Neural cell (in vitro differentiated cells): ENCODE results near the gene CETP. TPM values are rescaled to one million over a fixed set of nuclear protein-coding genes. Genes with fewer than 3 reads are reported as not detected.
"Not testable (repeated sequence)": the region's sequence is repeated elsewhere in the genome, so short reads cannot be mapped to it uniquely, and the experiment has no call there.

Experiments
- H2AFZ ChIP-seq: fragments of 200-600, 300-800 bp; sonication (generic), shearing (Covaris generic); 2 replicates; pipeline ENCODE4 v1.6.0; 2014; ENCODE audit warnings: low read depth, mild to moderate bottlenecking, antibody characterized with exemption, low read length, moderate library complexity
- H3F3A ChIP-seq: fragments of 200-600 bp; shearing (Covaris generic); 2 replicates; pipeline ENCODE4 v1.6.1; 2016; ENCODE audit warnings: mild to moderate bottlenecking, moderate library complexity, mixed read lengths, antibody characterized with exemption, low read length; ENCODE audit not compliant: insufficient read depth, poor library complexity, severe bottlenecking
- H3K27ac ChIP-seq: fragments of 200-600, 300-800 bp; sonication (generic), shearing (Covaris generic); 2 replicates; pipeline ENCODE4 v1.5.1; 2014; ENCODE audit warnings: mild to moderate bottlenecking, low read length, moderate library complexity
- H3K27me3 ChIP-seq: fragments of 300-800, 200-600 bp; sonication (generic), shearing (Covaris generic); 2 replicates; pipeline ENCODE4 v1.6.0; 2014; ENCODE audit warnings: mild to moderate bottlenecking, low read depth, low read length, moderate library complexity; ENCODE audit not compliant: insufficient read depth
- H3K36me3 ChIP-seq: fragments of 300-800, 200-600 bp; sonication (generic), shearing (Covaris generic); 2 replicates; pipeline ENCODE4 v1.5.1; 2014; ENCODE audit warnings: mild to moderate bottlenecking, antibody characterized with exemption, low read length, moderate library complexity; ENCODE audit not compliant: insufficient read depth
- H3K4me2 ChIP-seq: fragments of 300-800, 200-600 bp; sonication (generic), shearing (Covaris generic); 2 replicates; pipeline ENCODE4 v1.6.0; 2014; ENCODE audit warnings: mild to moderate bottlenecking, low read length
- H3K4me3 ChIP-seq: fragments of 300-800, 200-600 bp; sonication (generic), shearing (Covaris generic); 2 replicates; pipeline ENCODE4 v1.5.1; 2014; ENCODE audit warnings: mild to moderate bottlenecking, low read length, moderate library complexity
- H3K79me2 ChIP-seq: fragments of 200-600 bp; shearing (Covaris generic); replicated peaks from 2 replicates; pipeline ENCODE4 v1.6.0; 2014; ENCODE audit warnings: mild to moderate bottlenecking, low read length, moderate library complexity; ENCODE audit not compliant: insufficient read depth
- H3K9ac ChIP-seq: fragments of 300-800, 200-600 bp; sonication (generic), shearing (Covaris generic); 2 replicates; pipeline ENCODE4 v1.6.1; 2016; ENCODE audit warnings: mild to moderate bottlenecking, low read length, mixed read lengths
- H3K9me2 ChIP-seq: fragments of 200-600 bp; shearing (Covaris generic); 2 replicates; pipeline ENCODE4 v1.6.1; 2016; ENCODE audit warnings: mild to moderate bottlenecking, low read length, mixed read lengths; ENCODE audit not compliant: insufficient read depth
- H3K9me3 ChIP-seq: fragments of 200-600, 300-800 bp; sonication (generic), shearing (Covaris generic); 2 replicates; pipeline ENCODE4 v1.6.1; 2016; ENCODE audit warnings: mild to moderate bottlenecking, mixed run types, low read length, moderate library complexity, mixed read lengths
- H4K20me1 ChIP-seq: fragments of 200-600 bp; shearing (Covaris generic); 2 replicates; pipeline ENCODE4 v1.6.1; 2016; ENCODE audit warnings: mild to moderate bottlenecking, mixed run types; ENCODE audit not compliant: insufficient read depth
- CTCF ChIP-seq: fragments of 450-650 bp; IDR thresholded peaks from 2 replicates; pipeline ENCODE4 v1.5.1; 2014; ENCODE audit warnings: antibody characterized with exemption, mild to moderate bottlenecking, moderate library complexity; ENCODE audit not compliant: poor library complexity, severe bottlenecking
- EP300 ChIP-seq: fragments of 450-650 bp; conservative IDR thresholded peaks from 2 replicates; pipeline ENCODE4 v1.6.1; 2014; ENCODE audit warnings: antibody characterized with exemption, mild to moderate bottlenecking, moderate library complexity; ENCODE audit not compliant: poor library complexity, severe bottlenecking
- EZH2 ChIP-seq: fragments of 200-600, 300-800 bp; shearing (Covaris generic), sonication (generic); IDR thresholded peaks from 2 replicates; pipeline ENCODE4 v1.6.1; 2014; ENCODE audit warnings: antibody characterized with exemption, low read length, borderline replicate concordance, mild to moderate bottlenecking; ENCODE audit not compliant: insufficient read depth, poor library complexity, severe bottlenecking
- MXI1 ChIP-seq: fragments of 450-650 bp; conservative IDR thresholded peaks from 2 replicates; pipeline ENCODE4 v1.6.1; 2014; ENCODE audit warnings: antibody characterized with exemption, mild to moderate bottlenecking; ENCODE audit not compliant: poor library complexity, severe bottlenecking
- POLR2AphosphoS5 ChIP-seq: IDR thresholded peaks from 2 replicates; pipeline ENCODE4 v1.6.1; 2012
- RAD21 ChIP-seq: fragments of 450-650 bp; conservative IDR thresholded peaks from 2 replicates; pipeline ENCODE4 v1.6.1; 2014; ENCODE audit warnings: antibody characterized with exemption, mild to moderate bottlenecking, moderate library complexity
- REST ChIP-seq: IDR thresholded peaks from 2 replicates; pipeline ENCODE4 v1.6.1; 2012; ENCODE audit warnings: borderline replicate concordance
- SMC3 ChIP-seq: fragments of 450-650 bp; conservative IDR thresholded peaks from 2 replicates; pipeline ENCODE4 v1.6.1; 2014; ENCODE audit warnings: antibody characterized with exemption, mild to moderate bottlenecking, moderate library complexity; ENCODE audit not compliant: poor library complexity
- TAF1 ChIP-seq: IDR thresholded peaks from 2 replicates; pipeline ENCODE4 v1.6.1; 2012; ENCODE audit warnings: low read depth
- polyA plus RNA-seq: library from polyadenylated mRNA; depleted of rRNA; stranded (reverse); fragments of >200 nt; gene quantifications from 2 replicates; pipeline ENCODE4 v1.2.3, GENCODE V29; 2014

Gene CETP
- polyA plus RNA-seq, 1 donor from 2014 or later: not detected

- H3K79me2 ChIP-seq: no peaks in the 10 kb centered on the region
- H3F3A ChIP-seq: no peaks in the 10 kb centered on the region
- no peaks in the 10 kb centered on the region for H3K9me3 ChIP-seq
- peak overlapping the region; percentile 70 for H3K4me3 ChIP-seq
- no peaks in the 10 kb centered on the region for H3K36me3 ChIP-seq
- H3K27ac ChIP-seq: no peak overlapping the region
- no peak for TF ChIP-seq EZH2
- no peak for TF ChIP-seq RAD21
- TF ChIP-seq CTCF: no peak
- TF ChIP-seq POLR2AphosphoS5: no peak
- TF ChIP-seq MXI1: no peak
- no peak for TF ChIP-seq REST
- TF ChIP-seq TAF1: no peak
- no peak for TF ChIP-seq SMC3
- TF ChIP-seq EP300: no peak
- no peaks in the 10 kb centered on the region for H3K9me2 ChIP-seq
- no peak overlapping the region for H2AFZ ChIP-seq
- H3K27me3 ChIP-seq: peaks cover 34% of the 10 kb centered on the region
- H3K9ac ChIP-seq: no peak overlapping the region
- no peaks in the 10 kb centered on the region for H4K20me1 ChIP-seq
- H3K4me2 ChIP-seq: peak overlapping the region; percentile 42
These were observed 28.2 kb downstream of the CETP start for GRCh38 chr16:56989988-56990387.

GRCh38 chr16:56990407-56991286 is 28.9 kb downstream of the CETP start:
- Histone ChIP-seq H3K9ac (no peak overlapping the region), H3K4me2 (no peak overlapping the region), H3K27ac (no peak overlapping the region), H2AFZ (no peak overlapping the region), H3K36me3 (no peaks in the 10 kb centered on the region), H3K9me3 (no peaks in the 10 kb centered on the region), H3F3A (no peaks in the 10 kb centered on the region), H3K9me2 (no peaks in the 10 kb centered on the region), H4K20me1 (no peaks in the 10 kb centered on the region), H3K79me2 (no peaks in the 10 kb centered on the region), H3K4me3 (no peak overlapping the region), H3K27me3 (peaks cover 34% of the 10 kb centered on the region)
- no peak for TF ChIP-seq POLR2AphosphoS5
- TF ChIP-seq EZH2: no peak
- no peak for TF ChIP-seq RAD21
- no peak for TF ChIP-seq REST
- no peak for TF ChIP-seq CTCF
- no peak for TF ChIP-seq SMC3
- TF ChIP-seq MXI1: no peak
- TF ChIP-seq EP300: no peak
- no peak for TF ChIP-seq TAF1

GRCh38 chr16:56992431-56992830 is 30.7 kb downstream of the CETP start:
- not testable (repeated sequence) for H3K9me2 ChIP-seq, H3K9me3 ChIP-seq, H3K4me3 ChIP-seq, H3F3A ChIP-seq, H3K79me2 ChIP-seq, H3K27ac ChIP-seq, H4K20me1 ChIP-seq, H3K9ac ChIP-seq, H3K36me3 ChIP-seq, H2AFZ ChIP-seq, H3K4me2 ChIP-seq
- peaks cover 34% of the 10 kb centered on the region for H3K27me3 ChIP-seq
